Panc1 (cell line): ENCODE data around the gene TBCK.

Experiments
- CTCF ChIP-seq: fragments of 450-650 bp; IDR thresholded peaks from 2 replicates; pipeline ENCODE4 v1.5.1; 2017; ENCODE audit warnings: mild to moderate bottlenecking
- POLR2AphosphoS5 ChIP-seq: IDR thresholded peaks from 2 replicates; pipeline ENCODE4 v1.6.1; 2012; ENCODE audit warnings: mild to moderate bottlenecking, low read depth, low read length, moderate library complexity
- REST ChIP-seq, 2 experiments: IDR thresholded peaks; 2 replicates each; pipeline ENCODE4 v1.6.1; 2011 to 2012; ENCODE audit warnings: low read depth in 2 of 2, control low read depth in 1 of 2, low read length in 1 of 2, mild to moderate bottlenecking in 1 of 2, moderate library complexity in 1 of 2; ENCODE audit not compliant: insufficient read depth in 1 of 2
- SIN3A ChIP-seq: IDR thresholded peaks from 2 replicates; pipeline ENCODE4 v1.6.1; 2012; ENCODE audit warnings: low read depth, mild to moderate bottlenecking, low read length, moderate library complexity, borderline replicate concordance; ENCODE audit not compliant: insufficient read depth

- TF ChIP-seq CTCF = no peak
- TF ChIP-seq REST (IDR thresholded peaks at IDR 0.05; ENCODE audit: insufficient read depth in 1 of 2, low read depth in 2 of 2, low read length in 1 of 2) = no peak
- TF ChIP-seq SIN3A = no peak
- TF ChIP-seq POLR2AphosphoS5 = no peak
Observed at GRCh38 chr4:106132045-106132444, 184.0 kb downstream of the TBCK start.
